Dedifferentiated amniotic fluid mesenchymal stem cell (primary cell): Measurements from ENCODE around the gene ANKRD17.
A peak's percentile ranks its signal among the peaks of the same experiment; 100 is the strongest.

Experiments
- DNase-seq: peaks from one replicate; pipeline ENCODE4 v3.0.0-alpha.2; 2016; ENCODE audit errors: extremely low spot score

The ANKRD17 gene

DNA sequence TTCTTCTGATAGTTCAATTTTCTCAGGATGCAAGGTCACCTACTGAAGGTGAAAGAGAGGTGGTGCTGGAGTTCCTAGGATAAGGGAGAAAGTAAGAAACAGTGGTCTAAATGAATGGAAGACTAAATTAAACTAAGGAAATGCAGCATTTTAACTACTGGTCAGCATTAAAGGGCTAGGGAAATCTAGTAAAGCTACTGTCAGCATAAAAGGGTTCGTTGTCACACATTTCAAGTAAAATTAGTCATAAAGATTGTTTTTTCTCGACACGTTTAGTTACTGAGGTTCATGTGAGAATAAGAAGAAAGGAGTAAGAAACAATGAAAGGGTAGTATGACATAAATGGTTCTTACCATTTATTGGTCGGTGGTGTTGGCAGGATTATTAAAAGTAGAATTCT lies 149.1 kb downstream of the ANKRD17 start:
- DNase-seq: no peak

DNA sequence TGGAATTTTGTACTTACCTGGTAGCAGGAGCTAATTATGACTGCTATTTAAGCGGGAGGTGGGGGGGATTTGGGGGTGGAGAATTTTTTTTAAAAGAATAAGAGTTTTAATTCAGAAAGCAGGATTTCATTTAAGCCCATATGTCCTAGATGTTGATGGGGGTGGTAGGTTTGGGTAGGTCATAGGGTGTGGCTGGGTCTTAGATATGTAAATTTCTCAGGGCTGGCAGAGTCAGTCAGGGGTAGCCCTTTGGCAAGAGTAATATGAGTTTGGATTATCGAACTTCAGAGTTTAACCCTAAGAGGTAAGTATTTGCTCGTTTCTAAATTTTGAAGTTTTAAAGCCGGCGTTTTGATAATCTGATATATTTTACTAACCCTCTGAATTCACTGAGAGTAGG lies 153.9 kb downstream of the ANKRD17 start:
- DNase-seq: no peak

DNA sequence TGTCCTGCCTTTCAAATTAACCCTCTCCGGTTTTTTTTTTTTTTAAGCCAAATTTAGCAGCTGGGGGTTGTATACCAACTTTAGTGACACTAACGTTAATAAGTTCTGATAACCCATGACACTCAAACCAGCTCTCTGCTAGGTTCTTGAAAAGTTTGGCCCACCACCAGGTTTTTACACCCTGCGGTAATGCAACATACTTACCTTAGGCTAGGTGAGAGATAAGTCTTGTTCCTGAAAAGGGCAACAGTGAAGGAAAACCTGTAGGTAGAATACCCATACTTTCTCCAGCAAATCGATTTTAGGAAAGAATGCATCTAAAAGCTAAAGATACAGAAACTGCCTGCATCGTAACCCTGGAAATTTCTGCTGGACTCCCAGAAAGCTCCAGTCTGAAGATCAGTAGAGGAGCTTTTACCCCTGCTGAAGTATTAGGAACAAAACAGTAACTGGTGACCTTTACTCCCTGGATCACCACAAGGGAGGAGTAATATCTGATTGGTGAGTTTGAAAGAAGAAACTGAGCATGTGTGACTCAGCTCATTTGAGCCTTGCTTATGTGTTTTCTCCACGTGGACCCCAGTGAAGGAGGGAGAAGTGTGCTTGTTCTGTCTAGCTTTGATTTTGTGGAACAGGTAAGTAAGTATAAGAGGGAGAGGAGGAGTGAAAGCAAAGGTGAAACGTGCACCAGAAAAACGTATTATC lies 154.6 kb downstream of the ANKRD17 start:
- no peak for DNase-seq

DNA sequence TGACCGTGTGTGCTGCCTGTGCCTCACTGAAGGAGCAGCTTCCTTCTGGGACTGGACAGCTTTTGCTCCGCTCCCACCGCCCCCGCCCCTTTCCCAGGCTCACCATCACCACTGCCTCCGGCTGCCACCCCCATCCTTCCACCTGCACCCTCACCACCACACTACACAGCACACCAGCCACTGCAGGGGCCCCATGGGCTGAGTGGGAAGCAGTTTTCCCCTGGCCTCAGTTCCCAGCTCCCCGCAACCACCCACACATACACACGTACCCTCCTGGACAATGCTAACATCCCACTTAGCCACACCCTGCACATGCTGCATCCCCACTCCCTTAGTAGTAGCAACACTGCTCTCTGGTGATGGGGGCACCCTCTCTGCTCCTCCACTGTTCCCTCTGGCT lies 159.5 kb downstream of the ANKRD17 start:
- DNase-seq: no peak

DNA sequence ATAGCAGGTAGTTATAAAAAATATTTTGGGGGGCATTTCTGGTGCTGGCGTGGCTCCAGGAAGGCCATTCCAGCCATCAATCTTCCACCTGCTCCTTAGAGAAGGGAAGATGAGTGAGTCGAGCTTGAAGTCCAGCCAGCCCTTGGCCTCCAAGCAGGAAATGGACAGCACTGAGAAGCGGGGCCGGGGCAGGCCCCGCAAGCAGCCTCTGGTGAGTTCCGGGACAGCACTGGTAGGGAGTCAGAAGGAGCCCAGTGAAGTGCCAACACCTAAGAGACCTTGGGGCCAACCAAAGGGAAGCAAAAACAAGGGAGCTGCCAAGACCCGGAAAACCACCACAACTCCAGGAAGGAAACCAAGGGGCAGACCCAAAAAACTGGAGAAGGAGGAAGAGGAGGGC lies 159.9 kb downstream of the ANKRD17 start:
- DNase-seq: no peak

DNA sequence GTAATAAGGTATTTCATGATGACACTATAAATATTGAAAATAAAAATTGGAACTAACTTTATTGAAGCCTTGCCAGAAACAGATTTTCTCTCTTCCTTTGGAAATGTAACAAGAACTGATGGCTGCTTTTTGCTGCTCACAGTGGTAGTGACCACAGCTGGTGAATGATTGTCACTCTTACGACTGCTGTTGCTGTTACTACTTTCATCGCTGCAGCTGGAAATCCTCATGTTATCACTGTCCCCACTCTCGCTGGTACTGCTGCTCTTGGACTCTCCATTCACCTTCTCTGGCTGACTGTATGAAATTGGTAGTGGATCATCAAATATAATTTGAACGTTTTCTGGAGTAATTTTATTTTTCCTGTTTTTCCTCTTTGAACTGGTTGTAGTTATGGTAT lies 160.6 kb downstream of the ANKRD17 start:
- DNase-seq: no peak

DNA sequence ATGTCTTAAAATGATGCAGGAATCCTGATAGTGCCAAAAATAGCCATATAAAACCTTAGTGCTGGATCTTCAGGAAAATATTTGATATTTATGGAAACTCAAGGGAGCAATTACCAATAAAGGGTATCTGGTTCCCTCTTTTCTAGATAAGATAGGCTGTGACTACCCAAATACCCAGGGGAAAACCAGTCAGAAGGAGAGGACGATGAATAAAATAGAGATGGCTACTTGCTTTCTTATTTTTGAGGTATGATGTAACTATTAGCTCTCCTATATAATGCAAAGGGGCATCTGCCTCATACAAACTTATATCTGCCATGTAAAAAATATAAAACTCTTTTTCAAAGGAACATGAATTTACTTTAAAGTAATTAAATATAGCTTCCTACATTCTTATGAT lies 165.7 kb downstream of the ANKRD17 start:
- DNase-seq: no peak

DNA sequence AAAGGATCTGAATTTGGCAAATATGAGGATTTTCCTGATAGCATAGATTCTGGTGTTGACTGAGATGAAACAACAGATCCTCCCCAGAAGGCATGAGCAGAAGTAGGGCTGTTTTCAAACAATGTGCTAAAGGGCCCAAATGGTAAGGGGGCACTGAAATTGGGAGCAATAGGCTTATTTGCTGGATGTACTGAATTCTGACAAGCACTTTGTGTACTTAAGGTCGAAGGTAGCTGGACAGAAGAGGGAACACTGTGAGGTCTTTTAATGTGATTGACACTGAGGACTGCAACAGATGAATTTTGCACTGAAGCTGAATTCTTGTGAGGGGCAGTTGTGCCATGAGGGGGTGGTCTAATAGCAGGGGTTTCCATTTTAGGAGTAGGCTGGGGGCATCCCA lies 167.9 kb downstream of the ANKRD17 start:
- no peak for DNase-seq

DNA sequence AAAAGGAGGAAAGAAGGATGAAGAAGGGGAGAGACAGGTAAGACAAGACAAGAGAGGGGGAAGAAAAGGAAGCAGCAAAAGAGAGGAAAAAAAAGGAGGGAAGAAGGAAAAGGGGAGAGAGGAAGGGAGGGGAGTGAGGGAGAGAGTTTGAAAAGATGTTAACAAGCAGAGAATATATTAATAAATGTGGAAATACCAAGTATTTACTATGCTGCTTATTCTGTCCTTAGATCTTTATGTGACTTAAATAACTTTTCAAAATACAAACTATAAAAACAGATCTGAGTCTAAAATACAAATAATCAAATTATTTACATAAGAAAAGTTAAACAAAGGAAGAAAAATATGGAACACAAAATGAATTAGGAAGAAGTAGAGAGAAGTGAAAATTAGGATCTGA lies 170.7 kb downstream of the ANKRD17 start:
- DNase-seq: no peak

DNA sequence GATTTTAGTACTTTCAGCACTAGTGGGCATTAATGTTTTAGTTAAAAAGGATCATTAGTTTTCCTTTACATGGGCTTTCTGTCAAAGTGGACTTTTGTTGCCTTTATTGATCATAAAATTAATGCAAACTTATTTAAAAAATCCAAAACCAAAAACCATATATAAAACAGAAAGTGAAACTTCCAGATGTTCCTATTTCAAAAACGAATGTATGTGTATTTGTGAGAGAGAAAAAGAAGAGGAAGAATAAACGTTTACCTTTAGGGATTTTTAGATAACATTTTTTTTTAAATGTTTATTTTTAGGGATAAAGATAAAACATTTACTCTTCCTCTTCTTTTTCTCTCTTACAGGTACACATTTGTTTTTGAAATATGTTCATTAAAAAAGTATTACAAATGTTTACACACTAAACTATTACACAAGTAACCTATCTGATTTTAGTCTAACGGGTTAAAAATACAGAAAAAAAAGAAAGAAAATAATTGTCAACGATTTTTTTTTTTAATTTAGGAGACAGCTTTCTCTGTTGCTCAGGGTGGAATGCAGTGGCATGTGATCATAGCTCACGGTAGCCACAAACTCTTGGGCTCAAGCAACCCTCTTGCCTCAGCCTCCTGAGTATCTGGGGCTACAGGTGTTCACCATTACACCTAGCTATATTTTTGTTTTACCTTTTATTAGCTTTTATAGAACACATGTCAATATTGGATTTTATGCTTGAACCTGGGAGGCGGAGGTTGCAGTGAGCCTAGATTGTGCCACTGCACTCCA lies 172.3 kb downstream of the ANKRD17 start:
- DNase-seq: no peak

DNA sequence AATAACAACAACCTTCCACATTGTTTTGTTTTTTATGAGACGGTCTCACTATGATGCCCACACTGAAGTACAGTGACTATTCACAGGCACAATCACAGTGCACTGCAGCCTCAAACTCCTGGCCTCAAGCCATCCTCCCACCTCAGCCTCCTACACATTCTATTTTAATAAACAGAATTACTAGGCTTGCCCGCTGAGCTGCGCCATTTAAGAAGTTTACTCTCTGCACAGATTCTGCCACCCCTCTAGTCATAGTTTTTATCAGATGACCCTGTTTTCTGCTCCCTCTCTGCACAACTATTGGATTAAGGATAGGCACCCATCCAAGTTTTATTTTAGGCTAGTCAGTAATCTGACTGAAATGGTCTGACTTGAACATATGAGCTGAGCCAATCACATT lies 177.8 kb downstream of the ANKRD17 start:
- no peak for DNase-seq

DNA sequence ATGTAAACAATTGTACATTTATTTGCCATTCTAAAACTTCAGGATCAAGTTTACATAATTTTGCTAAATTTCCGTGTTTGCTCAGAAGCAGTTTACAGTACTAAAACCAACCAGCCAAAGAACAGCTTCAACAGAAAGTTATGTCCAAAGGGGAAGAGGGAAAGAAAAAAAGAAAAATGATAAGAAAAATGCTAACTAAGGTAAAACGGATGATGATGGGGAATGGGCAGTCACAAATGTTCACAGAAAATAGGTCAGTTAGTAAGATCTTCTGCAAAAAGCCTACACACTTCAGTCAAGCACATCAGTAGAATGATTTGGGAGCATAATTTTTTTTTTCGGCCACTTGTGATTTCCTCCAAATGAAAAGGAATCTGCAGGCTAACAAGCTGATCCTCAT lies 182.8 kb downstream of the ANKRD17 start:
- no peak for DNase-seq

DNA sequence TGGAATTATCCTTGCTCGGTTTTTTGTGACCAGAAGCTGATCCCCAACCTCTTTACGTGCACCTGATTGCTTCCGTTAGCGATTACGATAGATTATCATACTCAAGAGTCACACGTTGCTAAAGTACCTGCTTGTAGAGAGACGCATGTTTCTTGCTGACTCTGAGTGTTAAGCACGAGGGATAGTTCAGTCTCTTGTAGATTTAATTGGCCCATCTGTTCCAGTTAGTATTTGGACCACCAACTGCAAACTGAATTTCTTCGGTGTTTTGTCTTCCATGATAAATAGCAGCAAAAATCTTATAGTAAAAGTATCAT lies 188.6 kb downstream of the ANKRD17 start:
- DNase-seq: no peak

DNA sequence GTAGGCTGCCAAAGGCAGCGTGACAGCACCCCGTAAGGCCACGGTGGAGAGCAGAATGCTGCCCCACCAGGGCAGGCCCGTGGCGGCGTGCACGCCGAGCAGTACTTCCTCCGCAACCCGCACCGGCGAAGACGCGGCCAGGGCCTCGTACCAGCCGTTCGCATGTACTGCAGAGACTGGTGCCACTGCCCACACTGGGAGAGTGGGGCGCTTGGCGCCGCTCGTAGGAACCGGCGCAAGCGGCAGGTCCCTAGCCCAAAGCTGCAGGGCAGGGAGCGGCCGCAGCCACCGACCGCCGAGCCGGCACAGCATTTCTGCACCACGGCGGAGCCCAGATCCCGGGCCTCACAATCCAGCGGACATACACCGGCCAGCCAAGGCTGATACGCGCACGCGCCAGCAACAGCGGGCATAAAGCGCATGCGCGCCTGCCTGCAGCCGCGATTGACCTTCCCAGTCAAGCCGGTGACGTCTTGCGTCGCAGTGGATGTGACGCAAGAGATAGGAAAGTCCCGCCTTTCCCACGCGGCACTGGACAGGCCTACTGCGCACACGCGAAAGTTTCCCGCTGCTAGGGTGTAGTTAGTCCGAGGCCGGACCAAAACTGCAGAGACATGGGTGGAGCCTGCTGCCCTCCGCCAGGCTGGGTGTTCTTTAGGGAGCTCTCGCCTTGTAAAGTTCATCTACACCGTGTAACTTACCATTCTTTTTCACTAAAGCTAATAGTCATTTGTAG lies 189.1 kb downstream of the ANKRD17 start, which contains the start of gene COX18:
Gene COX18, minus strand, starts transcription at position 379 of the 736 bp plus-strand sequence. Its CDS starts 67 bp downstream, at position 312.
- DNase-seq: peak; percentile 98

DNA sequence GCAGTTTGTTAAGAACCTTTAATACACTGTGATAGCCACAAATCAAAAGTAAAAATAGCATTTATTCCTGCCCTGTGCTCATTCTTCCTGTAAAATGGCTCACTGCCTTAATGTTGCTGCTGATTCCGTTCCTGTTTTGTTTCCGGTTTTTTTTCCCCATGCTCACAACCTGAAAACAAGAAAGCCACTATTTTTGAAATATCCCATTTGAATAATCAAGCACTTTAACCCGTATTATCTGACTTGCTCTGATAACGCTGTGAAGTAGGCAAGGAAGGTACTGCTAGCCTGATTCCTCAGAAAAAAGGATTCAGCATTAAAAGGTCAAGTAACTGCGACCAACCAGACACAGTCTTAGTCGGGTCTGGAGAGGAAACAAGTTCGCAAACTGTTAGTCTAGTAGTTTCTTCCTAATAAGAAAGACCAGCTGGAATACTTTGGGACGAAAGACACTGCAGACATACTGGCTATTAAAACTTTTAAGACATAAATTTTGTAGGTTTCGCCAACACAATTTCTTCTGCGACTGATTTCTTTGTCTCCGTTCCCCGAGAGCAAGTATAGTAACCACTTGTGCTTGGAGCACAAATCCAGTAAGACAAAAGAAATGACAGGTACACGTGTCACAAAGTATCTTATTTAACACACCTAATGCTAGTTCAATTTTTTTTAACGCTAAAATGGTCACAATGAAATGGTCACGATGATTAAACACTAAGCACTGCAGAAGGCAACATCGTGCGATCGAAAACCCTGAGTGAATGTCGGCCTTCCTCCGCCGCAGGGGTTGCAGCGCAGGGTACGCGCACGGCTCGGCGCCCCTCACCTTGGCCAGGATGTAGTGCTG lies 189.9 kb downstream of the ANKRD17 start:
- peak; percentile 19 for DNase-seq

DNA sequence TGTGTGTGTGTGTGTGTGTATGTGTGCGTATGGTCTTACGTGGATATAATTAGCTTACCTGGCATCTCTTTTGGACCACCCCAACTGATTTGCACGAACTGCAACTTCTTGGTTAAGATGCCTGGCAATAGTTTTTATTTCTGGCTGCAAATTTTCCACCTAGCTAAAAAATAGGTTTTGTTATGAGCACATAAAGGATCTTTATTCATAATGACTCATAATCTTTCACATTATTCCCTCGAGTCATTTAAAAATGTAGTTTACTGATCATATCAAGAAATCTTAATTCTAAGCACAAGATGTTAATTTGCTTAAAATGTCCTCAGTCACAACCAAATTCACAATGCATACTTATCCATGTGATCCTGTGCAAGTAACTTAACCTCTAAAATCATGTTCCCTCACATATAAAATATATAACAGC lies 190.6 kb downstream of the ANKRD17 start:
- no peak for DNase-seq

DNA sequence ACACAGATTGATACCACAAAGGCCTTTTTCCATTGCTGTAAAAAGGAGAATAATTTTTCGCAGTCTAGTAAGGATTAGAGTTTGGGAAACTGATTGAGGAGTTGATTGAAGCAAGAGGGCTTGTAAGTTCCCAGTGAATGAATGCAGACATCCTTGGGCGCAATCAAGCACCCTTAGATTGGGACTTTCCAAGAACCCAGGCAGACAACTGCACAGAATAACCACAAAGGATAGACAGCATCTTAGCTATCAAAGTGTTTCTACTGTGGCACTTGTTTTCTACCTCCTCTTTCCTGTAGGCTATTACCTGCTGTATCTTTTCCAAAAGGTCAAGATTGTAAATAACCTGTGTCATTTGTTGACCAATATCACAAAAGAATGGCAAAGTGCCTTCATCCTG lies 191.7 kb downstream of the ANKRD17 start:
- no peak for DNase-seq

DNA sequence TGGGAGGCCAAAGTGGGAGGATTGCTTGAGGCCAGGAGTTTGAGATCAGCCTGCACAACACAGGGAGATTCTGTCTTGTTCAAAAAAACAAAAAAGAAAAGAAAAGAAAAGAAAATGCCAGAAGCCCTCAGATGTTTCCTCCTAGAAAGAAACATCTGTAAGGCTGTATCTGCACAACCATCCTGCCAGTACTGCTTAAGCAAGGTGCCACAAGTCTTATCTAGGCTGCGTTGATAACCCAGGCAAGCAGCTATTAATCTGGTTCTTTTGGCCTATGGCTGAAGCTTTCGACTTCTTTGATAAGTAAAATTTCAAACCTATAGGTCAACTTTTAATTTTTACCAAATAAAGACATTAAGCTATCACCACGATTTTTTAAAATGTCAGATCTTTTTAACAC lies 192.2 kb downstream of the ANKRD17 start:
- DNase-seq: no peak

DNA sequence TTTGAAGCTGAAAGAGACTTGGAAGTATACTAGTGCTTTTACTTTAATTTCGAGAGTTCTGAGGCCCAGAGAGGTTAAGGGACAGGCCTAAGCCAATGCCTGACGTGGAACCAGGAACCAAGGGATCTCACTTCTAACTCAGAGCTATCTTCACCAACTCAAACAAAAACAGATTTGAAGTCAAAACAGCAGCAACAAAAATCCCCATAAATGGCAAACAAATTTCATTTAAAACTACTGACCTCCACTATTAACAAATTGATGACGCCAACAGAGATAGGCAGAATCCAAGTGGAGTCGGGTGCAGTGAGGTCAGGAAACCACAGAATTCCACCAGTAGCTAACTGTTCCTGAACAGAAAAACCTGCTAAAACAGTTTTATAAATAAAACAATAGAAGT lies 194.1 kb downstream of the ANKRD17 start:
- no peak for DNase-seq

DNA sequence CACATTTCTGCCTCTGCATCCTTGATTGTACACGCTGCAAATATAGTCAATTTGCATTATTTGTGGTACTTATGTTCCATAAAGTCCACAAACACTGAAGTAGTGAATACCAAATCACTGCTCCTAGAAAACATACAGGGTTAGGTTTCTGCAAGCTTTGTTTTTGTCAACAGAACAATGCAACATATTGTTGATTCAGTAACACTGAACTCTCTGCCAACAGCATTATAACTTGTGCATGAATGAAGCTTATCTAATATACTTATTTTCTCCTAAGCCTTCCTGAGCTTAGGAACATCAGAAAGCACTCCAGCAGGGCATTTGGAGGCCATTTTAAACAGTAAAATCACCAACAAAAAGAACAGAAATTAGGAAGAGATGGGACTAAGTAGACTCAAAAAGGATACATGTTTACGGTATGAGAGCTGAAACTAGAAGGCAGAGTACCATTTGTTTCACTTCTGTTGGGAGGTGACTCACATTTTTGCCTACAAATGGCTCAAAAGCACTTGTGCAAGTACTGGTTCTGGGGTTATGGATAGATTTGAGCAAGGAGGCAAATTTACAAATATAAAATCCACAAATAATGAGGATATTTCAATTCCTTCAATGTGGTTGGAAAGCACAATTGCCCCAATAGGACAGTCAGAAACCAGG lies 203.2 kb downstream of the ANKRD17 start:
- no peak for DNase-seq

DNA sequence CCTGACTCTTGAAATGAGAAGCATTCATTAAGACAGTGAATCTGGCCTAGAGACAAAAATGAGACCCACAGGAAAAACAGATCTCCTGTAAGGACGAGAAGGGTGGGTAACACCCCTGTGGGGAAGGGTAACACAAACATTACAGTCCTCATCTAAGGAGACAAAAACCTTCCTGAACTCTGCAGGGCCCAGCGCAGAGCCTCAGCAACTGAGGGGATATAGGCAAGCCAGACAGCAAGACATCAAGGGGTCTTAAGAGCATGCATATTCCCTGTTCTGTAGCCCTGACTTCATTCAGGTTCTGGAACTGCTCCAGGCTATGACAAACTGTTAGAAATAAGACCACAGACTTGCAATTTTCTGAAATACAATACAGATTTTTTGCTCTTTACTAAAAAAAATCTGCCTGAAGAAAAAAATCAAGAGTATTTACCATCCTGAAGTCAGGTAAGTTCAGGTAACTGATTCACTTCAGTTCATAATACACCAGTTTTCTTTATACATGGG lies 204.6 kb downstream of the ANKRD17 start:
- DNase-seq: no peak
